NCI-H2029 treated with DMSO at 0.1 percent for 48 hours (cell line): ENCODE results near the gene MMP15.
"Not testable (repeated sequence)": the region's sequence is repeated elsewhere in the genome, so short reads cannot be mapped to it uniquely, and the experiment has no call there.

Experiments
- DNase-seq: peaks from one replicate; lab custom pipeline; 2025; lab: John Stamatoyannopoulos, UW

MMP15 gene

DNA sequence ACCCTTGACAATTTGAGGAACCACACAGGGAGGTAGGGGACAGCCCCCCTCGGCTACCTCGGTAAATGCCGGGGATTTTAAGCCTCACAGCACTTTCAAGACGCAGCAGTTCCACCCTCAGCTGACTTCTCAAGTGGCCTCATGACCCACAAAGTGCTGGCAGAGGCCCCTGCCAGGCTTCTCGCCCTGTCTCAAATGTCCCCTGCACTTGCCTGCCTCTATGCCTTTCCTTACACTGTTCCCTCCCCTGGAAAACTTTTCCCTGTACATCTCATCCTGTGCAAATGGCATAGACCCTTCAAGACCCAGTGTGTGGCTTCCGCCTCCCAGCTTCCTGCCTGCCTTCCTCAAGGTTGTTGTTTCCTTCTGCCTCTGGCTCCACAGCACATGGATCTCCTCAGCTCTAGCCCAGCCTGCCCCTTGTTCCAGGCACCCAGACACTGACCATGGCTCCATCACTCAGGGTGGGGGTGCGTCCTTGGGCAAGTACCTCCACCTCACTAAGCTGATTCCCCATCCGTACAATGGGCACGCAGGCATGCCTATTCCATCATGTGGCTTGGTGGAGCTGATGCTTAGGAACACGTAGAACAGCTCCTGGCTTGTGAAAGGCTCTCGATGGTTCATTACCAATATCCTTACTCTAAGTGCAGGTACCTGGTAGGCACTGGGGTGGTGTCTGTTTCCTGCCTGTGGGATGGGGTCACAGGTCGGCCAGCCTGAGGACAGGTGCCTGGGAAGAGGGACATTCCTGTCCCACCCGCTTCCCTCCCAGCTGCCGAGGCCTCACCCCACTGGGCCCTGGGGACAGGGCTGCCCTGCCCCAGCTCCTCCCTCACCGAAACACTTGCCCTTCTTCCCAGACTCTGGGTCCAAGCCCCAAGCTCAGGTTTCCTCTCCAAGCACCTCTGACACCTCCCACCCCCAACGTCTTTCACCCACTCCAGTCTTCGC lies 24.0 kb downstream of the MMP15 start:
- no peak for DNase-seq

GRCh38 chr16:58051296-58051695 lies 25.7 kb downstream of the MMP15 start:
- DNase-seq: no peak

DNA sequence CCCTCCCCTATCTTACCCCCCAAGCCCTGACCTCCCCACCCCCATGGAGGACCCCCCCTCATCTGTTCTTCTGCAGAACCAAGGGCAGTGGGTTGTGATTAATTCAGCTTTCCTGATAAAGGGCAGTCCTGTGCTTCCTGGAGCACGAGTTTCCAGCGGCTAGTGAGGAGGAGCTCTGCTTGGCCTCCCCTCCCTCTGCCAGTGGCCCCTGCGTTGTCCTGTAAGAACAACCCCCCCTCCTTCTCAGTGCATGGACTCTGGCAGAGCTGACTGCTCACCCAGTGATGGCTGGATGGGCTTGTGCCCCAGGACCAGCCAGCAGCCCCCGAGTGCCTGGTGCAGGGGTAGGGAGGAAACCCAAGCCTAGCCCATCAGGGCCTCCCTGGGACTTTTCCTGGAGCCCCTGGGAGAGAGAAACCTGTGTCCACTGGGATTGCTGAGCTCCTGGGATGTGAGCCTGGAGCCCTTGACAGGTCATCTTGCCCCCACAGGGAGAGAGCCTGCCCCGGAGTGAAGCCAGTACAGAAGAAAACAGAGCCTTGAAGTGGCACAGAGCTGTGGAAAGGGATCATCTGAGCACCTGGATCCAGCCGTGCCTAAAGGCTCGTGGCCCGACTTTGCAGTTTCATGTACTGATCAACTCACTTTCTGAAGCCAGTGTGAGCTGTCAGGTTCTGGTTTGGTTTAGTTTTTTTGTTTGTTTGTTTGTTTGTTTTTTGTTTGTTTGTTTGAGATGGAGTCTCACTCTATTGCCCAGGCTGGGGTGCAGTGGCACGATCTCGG lies 26.5 kb downstream of the MMP15 start:
- DNase-seq: no peak

DNA sequence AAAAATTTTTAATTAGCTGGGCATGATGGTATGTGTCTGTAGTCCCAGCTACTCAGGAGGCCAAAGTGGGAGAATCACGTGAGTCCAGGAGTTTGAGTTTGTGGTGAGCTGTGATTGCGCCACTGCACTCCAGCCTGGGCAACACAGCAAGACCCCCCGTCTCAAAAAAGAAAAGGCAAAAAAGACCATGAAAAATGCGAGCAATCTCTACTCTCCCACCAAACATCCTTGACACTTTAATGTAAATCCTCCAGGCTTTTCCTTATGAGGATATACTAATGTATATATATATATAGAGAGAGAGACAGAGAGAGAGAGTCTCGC lies 28.1 kb downstream of the MMP15 start:
- DNase-seq: no peak

DNA sequence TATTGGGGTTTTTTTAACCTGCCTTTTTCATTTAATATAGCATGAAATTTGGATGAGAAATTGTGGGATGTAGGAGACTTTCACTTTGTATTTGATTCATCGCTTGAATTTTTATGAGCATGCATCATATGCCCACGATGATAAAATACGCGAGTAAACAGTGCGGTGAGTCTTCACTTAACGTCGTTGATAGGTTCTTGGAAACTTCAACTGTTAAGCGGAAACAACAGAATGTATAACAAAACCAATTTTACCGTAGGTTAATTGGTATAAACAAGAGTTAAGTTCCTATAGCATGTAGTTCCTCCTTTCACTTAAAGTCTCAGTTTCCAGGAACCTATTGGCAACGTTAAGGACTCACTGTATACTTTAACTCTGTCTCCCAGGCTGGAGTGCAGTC lies 28.7 kb downstream of the MMP15 start:
- DNase-seq: no peak

- DNase-seq: no peak
These were observed 31.0 kb downstream of the MMP15 start for GRCh38 chr16:58056580-58056979.

- DNase-seq: no peak
These were observed 31.6 kb downstream of the MMP15 start for GRCh38 chr16:58057121-58057520.

DNA sequence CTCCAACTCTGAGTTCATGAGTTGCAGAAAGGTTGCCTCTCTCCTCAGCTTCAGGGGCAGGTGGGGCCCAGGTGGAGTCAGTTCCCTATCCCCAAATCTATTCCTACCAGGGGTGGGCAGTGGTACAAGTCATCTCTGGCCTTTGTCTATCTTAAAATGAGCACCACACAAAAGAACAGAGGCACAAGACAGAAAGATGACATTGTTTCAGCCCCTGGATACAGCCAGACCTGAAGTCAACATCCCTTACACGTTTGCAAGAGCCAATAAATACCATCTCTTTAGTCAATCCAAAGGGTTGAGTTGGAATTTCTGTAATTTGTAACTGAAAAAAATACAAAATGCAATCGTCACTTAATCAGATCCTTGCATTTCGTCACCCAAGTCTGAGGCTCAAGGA lies 32.2 kb downstream of the MMP15 start:
- no peak for DNase-seq

- DNase-seq: no peak
These were observed 37.3 kb downstream of the MMP15 start for GRCh38 chr16:58062821-58063220.

DNA sequence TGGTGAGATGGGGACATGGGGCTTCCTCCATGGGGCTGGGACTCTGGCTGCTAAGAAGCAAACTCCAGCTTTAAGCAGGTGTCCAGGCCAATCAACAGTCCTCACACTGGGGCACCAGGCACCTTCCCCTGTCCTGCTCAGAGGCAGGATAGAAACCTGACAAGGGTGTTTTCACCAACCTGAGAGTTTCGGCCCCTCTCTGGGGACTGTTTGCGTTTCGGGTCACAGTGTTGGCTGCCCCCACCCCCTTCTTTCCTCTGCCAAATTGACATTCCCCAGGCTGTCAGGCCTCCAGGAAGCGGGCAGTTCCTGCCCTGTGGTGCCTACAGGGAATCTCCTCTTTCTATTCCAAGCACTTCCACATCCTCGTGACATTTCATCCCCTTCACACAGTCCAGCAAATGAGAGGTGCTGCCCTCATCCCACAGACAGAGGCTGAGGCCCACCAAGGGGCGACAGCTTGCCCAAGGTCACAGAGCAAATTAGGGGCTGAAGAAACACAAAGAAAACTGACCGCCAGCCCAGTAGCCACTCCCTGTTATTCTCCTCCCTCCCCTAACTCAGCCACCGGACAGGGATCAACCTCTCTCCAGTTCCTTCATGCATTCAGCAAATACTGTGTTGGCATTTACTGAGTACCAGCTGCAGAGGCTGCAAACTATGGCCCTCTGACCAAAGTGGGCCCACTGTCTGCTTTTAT lies 38.0 kb downstream of the MMP15 start:
- DNase-seq: no peak

- no peak for DNase-seq
These were observed 45.0 kb downstream of the MMP15 start for GRCh38 chr16:58070585-58070984.

- DNase-seq: not testable (repeated sequence)
These were observed 46.6 kb downstream of the MMP15 start for GRCh38 chr16:58072134-58072533.

GRCh38 chr16:58073086-58073485 lies 47.5 kb downstream of the MMP15 start:
- not testable (repeated sequence) for DNase-seq

- DNase-seq: no peak
These were observed 49.1 kb downstream of the MMP15 start for GRCh38 chr16:58074657-58075056.

DNA sequence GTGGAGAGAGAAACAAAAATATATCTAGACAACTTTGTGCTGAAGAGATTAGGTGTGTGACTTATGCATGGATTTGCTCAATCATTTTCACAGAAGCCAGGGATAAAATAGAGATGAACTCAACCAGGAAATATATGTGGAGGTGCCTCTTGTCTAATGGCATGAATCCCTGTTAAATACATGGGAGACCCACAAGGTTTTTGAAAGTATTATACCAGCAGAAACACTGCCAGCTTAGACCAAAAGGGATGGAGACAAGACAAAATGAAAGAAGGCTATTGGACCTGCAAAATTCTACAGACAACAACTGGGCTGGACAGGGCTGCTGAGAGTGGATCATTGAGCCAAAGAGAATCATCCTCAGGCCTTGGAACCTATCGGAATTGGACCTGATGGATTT lies 51.0 kb downstream of the MMP15 start:
- no peak for DNase-seq

- DNase-seq: no peak
These were observed 52.2 kb downstream of the MMP15 start for GRCh38 chr16:58077796-58078195.

GRCh38 chr16:58080657-58081056 lies 55.1 kb downstream of the MMP15 start:
- not testable (repeated sequence) for DNase-seq

DNA sequence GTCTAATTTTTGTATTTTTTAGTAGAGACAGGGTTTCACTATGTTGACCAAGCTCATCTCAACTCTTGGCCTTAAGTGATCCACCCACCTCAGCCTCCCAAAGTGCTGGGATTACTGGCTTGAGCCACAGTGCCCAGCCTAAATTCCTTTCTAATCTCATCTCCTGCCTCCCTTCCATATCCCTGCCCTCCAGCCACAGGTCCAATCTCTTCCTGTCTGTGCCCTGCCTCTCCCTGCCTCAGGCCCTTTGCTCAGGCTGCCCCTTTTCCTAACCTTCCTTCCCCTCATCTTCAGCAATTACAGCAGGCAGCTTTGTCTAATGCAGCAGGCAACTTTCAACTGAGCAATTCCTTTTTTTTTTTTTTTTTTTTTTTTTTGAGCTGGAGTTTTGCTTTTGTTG lies 56.8 kb downstream of the MMP15 start:
- DNase-seq: no peak

GRCh38 chr16:58084635-58085034 lies 59.1 kb downstream of the MMP15 start:
- DNase-seq: no peak

- no peak for DNase-seq
These were observed 59.6 kb downstream of the MMP15 start for GRCh38 chr16:58085171-58085570.

- no peak for DNase-seq
These were observed 60.2 kb downstream of the MMP15 start for GRCh38 chr16:58085584-58086251.
